ENCODE data around the gene MROH2A. TPM values are rescaled to one million over a fixed set of nuclear protein-coding genes. Genes with fewer than 3 reads are reported as not detected.

MROH2A gene
- total and polyA plus RNA-seq, 11 donors: 0.75 TPM; not detected in 10

- H3K9me3 ChIP-seq: no peaks in the 10 kb centered on the region
- no peak overlapping the region for H3K27ac ChIP-seq
- peak in 1 of 5 donors; percentile 7 for DNase-seq
- no peaks in the 10 kb centered on the region for H3K4me1 ChIP-seq
- intact Hi-C loops (cut with DNase I): no loop called here
- no peaks in the 10 kb centered on the region for H3K27me3 ChIP-seq
- H3K4me3 ChIP-seq: no peak overlapping the region
- peaks cover 0 to 18% (median 0%) of the 10 kb centered on the region in 9 donors for H3K36me3 ChIP-seq
- no peak for ATAC-seq
- TF ChIP-seq POLR2A (IDR thresholded peaks at IDR 0.05): no peak
- TF ChIP-seq, protein P1, sequence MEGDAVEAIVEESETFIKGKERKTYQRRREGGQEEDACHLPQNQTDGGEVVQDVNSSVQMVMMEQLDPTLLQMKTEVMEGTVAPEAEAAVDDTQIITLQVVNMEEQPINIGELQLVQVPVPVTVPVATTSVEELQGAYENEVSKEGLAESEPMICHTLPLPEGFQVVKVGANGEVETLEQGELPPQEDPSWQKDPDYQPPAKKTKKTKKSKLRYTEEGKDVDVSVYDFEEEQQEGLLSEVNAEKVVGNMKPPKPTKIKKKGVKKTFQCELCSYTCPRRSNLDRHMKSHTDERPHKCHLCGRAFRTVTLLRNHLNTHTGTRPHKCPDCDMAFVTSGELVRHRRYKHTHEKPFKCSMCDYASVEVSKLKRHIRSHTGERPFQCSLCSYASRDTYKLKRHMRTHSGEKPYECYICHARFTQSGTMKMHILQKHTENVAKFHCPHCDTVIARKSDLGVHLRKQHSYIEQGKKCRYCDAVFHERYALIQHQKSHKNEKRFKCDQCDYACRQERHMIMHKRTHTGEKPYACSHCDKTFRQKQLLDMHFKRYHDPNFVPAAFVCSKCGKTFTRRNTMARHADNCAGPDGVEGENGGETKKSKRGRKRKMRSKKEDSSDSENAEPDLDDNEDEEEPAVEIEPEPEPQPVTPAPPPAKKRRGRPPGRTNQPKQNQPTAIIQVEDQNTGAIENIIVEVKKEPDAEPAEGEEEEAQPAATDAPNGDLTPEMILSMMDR (IDR thresholded peaks at IDR 0.05): no peak
- WGBS, 4 donors: 78 to 87% (median 84%) methylated on average over 9 of the region's 9 CpGs
Measured at GRCh38 chr2:233837694-233838229, 59.6 kb downstream of the MROH2A start.

GRCh38 chr2:233838251-233838650 lies 60.1 kb downstream of the MROH2A start:
- intact Hi-C loops (cut with DNase I): no loop called here

DNA sequence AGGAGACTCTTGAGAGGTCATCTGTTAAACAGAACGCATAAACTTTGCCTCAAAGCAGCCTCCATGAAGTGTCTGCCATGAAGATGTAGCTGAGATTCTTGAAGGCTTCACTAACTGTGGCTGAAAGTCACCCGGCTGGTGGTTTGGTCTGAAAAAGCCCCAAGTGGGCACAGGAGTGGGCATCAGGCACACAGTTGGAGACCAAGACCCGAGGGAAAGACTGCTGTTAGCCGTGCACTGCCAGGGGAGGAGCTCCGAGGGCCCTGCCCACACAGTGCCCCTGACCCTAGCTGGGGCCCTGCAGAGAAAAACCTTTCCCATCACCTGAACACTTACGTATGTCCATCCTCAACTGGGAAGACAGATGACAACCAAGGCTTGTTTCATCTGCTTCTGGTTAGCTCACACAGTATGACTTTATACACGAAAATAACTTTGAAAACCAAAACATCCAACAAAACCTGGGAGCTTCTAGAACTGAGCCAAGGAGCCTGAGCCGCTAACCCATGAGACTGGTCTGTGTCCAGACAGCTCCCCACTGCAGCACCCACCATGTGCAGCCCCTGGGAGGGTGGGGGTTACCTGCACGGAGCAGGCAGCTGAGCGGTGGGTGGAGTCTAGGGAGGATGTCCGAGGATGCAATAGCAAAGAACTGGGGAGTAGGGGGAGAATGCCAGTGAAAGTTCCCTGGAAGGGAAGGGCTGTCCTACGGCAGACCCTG lies 60.8 kb downstream of the MROH2A start:
- 86 to 89% (median 87%) methylated on average over 12 of the region's 12 CpGs for WGBS, 4 donors
- Histone ChIP-seq H3K27ac (no peak overlapping the region), H3K4me3 (no peak overlapping the region), H3K9me3 (no peaks in the 10 kb centered on the region), H3K27me3 (no peaks in the 10 kb centered on the region), H3K4me1 (no peaks in the 10 kb centered on the region), H3K36me3 (peaks cover 0 to 22% (median 0%) of the 10 kb centered on the region in 9 donors)
- ATAC-seq: no peak
- DNase-seq: peak in 1 of 5 donors; percentile 7
- intact Hi-C loops (cut with DNase I): no loop called here
- TF ChIP-seq, protein P1 (IDR thresholded peaks at IDR 0.05): no peak
- TF ChIP-seq POLR2A (IDR thresholded peaks at IDR 0.05): no peak

More at GRCh38 chr2:233838251-233838650, 60.1 kb downstream of the MROH2A start:
- no peak overlapping the region for H3K27ac ChIP-seq
- TF ChIP-seq, protein P1 (IDR thresholded peaks at IDR 0.05): no peak
- TF ChIP-seq POLR2A (IDR thresholded peaks at IDR 0.05): no peak
- ATAC-seq: no peak
- H3K9me3 ChIP-seq: no peaks in the 10 kb centered on the region
- no peaks in the 10 kb centered on the region for H3K4me1 ChIP-seq
- peaks cover 0 to 18% (median 0%) of the 10 kb centered on the region in 9 donors for H3K36me3 ChIP-seq
- DNase-seq: peak in 1 of 5 donors; percentile 6
- H3K4me3 ChIP-seq: no peak overlapping the region
- WGBS, 4 donors: 76 to 83% (median 81%) methylated on average over 7 of the region's 7 CpGs
- no peaks in the 10 kb centered on the region for H3K27me3 ChIP-seq

DNA sequence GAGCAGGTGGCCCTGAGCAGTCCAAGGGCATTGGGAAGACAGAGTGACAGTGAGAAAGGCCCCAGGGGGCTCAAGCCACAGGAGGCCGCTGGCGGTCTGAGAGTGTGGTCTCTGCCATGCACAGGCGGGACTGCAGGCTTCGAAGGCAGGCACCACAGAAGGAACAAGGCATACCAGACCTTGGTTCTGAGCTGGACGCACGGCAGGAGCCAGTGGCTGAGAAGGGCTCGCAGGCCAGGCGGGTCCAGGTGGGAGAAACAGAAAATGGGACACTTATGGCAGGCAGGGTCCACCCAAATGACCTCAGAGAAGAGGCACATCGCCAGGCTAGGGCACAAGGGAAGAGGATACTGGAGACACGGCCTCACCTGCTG lies 61.3 kb downstream of the MROH2A start:
- no peak for ATAC-seq

More for the DNA sequence above, 61.3 kb downstream of the MROH2A start:
- H3K27ac ChIP-seq: no peak overlapping the region
- intact Hi-C loops (cut with DNase I): no loop called here
- H3K4me1 ChIP-seq: no peaks in the 10 kb centered on the region
- 94 to 98% (median 96%) methylated on average over 10 of the region's 10 CpGs for WGBS, 4 donors
- TF ChIP-seq, protein P1 (IDR thresholded peaks at IDR 0.05): no peak
- H3K4me3 ChIP-seq: no peak overlapping the region
- no peaks in the 10 kb centered on the region for H3K9me3 ChIP-seq
- DNase-seq: peak in 1 of 5 donors; percentile 5
- H3K27me3 ChIP-seq: no peaks in the 10 kb centered on the region
- H3K36me3 ChIP-seq: peaks cover 0 to 28% (median 0%) of the 10 kb centered on the region in 9 donors

All from heart left ventricle (tissue), 16 donors.